ENCODE measurements around the gene PRADC1.
A peak's percentile ranks its signal among the peaks of the same experiment; 100 is the strongest.
"Not testable (repeated sequence)": the region's sequence is repeated elsewhere in the genome, so short reads cannot be mapped to it uniquely, and the experiment has no call there.

PRADC1 gene

GRCh38 chr2:73233154-73233931, at the start of gene PRADC1:
TSS of gene PRADC1 (minus strand) at chr2:73233239. CDS start at chr2:73233160, 79 bp downstream.
- peak; percentile 88 for DNase-seq

- no peak for DNase-seq
These were observed 48.2 kb upstream of the PRADC1 start for GRCh38 chr2:73281244-73281643.

- DNase-seq, result no peak
These were observed 46.8 kb upstream of the PRADC1 start for GRCh38 chr2:73279852-73280251.

GRCh38 chr2:73272270-73272669, 39.2 kb upstream of the PRADC1 start:
- DNase-seq, result no peak

- no peak for DNase-seq
These were observed 36.8 kb upstream of the PRADC1 start for GRCh38 chr2:73269686-73270465.

- DNase-seq, result peak; percentile 49
These were observed 36.0 kb upstream of the PRADC1 start for GRCh38 chr2:73268830-73269685.

GRCh38 chr2:73268366-73268829, 35.4 kb upstream of the PRADC1 start:
- DNase-seq, result no peak

- DNase-seq, result no peak
These were observed 34.0 kb upstream of the PRADC1 start for GRCh38 chr2:73267008-73267407.

GRCh38 chr2:73266061-73266901, 33.2 kb upstream of the PRADC1 start:
- DNase-seq, result no peak

GRCh38 chr2:73265298-73266060, 32.4 kb upstream of the PRADC1 start:
- no peak for DNase-seq

GRCh38 chr2:73264783-73265182, 31.7 kb upstream of the PRADC1 start:
- no peak for DNase-seq

GRCh38 chr2:73264332-73264606, 31.2 kb upstream of the PRADC1 start:
- no peak for DNase-seq

GRCh38 chr2:73263540-73264331, 30.7 kb upstream of the PRADC1 start:
- no peak for DNase-seq

- not testable (repeated sequence) for DNase-seq
These were observed 29.8 kb upstream of the PRADC1 start for GRCh38 chr2:73262691-73263429.

GRCh38 chr2:73262108-73262651, 29.1 kb upstream of the PRADC1 start:
- DNase-seq, result no peak

GRCh38 chr2:73260338-73260984, 27.4 kb upstream of the PRADC1 start:
- DNase-seq, result no peak

- no peak for DNase-seq
These were observed 26.8 kb upstream of the PRADC1 start for GRCh38 chr2:73259704-73260337.

- no peak for DNase-seq
These were observed 26.2 kb upstream of the PRADC1 start for GRCh38 chr2:73259276-73259675.

GRCh38 chr2:73258913-73259215, 25.8 kb upstream of the PRADC1 start:
- no peak for DNase-seq
